ENCODE results near the gene DNMT3L.
"Not testable (repeated sequence)": the region's sequence is repeated elsewhere in the genome, so short reads cannot be mapped to it uniquely, and the experiment has no call there.

DNMT3L gene

DNA sequence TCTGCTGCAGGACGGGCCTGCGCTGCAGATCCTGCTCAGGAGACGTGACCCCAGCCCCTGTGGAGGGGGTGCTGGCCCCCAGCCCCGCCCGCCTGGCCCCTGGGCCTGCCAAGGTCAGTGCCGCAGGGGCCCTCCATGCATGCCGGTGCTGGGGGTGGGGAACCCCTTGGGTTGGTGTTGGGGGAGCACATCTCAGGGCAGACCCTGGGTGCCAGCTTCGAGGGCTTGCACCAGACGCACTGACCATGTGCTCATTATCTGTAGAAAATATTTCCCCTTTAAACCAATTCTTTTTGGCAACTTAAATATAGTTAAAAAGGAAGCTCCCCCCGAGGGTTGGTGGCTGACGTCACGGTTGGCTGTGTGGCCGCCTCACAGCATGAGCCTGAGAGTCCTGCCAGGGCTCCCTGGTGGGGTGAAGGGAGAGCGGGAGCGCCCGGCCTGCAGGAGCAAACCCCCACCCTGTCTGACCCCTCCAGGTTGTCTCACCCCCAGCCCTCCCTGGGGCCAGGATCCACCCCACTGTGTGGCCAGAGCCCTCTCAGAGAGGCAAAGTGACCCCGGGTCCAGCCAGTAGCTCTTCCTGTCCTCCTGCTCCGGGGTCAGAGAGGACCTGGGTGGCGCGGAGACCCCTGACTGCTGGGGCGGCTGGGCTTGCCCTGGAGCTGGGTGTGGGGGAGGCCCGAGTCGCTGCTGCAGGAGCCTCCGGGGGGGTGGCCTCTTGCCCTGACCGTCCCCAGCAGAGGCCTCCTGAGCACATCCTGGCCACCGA, 32.9 kb upstream of the DNMT3L start:
- DNase-seq: no peak

DNA sequence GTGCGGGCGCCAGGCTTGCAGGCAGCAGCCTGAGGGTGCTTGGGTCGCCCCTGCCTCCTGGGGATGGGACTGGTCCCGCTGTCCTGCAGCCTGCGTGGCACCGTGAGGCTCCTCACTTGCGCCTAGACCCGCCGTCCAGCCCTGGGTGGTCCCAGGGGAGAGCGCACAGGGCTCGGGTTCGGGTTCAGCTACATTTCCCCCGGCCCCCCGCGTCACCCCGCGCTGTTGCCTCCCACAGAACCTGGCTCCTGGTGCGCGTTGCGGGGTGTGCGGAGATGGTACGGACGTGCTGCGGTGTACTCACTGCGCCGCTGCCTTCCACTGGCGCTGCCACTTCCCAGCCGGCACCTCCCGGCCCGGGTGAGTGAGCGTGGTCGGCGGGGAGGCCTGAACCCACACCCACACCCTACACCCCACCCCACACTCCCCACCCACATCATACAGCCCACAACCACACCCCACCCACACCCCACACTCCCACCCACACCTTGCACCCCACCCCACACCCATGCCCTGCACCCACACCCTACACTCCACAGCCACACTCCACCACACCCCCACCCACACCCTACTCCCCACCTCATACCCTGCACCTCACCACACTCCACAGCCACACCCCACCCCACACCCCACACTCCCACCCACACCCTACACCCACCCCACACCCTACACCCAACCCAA, 32.0 kb upstream of the DNMT3L start:
- no peak for DNase-seq

DNA sequence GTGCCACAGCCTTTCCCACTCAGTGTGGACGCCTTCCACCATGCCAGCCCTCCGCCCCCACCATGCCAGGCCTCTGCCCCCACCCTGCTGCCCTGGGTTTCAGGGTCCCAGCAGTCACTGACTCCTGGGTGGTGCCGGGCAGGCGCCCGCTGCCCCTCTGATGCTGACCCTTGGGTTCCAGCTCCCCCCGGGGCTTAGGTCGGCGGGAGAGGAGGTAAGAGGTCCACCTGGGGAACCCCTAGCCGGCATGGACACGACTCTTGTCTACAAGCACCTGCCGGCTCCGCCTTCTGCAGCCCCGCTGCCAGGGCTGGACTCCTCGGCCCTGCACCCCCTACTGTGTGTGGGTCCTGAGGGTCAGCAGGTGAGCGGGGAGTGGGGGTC, 31.1 kb upstream of the DNMT3L start:
- no peak for DNase-seq

DNA sequence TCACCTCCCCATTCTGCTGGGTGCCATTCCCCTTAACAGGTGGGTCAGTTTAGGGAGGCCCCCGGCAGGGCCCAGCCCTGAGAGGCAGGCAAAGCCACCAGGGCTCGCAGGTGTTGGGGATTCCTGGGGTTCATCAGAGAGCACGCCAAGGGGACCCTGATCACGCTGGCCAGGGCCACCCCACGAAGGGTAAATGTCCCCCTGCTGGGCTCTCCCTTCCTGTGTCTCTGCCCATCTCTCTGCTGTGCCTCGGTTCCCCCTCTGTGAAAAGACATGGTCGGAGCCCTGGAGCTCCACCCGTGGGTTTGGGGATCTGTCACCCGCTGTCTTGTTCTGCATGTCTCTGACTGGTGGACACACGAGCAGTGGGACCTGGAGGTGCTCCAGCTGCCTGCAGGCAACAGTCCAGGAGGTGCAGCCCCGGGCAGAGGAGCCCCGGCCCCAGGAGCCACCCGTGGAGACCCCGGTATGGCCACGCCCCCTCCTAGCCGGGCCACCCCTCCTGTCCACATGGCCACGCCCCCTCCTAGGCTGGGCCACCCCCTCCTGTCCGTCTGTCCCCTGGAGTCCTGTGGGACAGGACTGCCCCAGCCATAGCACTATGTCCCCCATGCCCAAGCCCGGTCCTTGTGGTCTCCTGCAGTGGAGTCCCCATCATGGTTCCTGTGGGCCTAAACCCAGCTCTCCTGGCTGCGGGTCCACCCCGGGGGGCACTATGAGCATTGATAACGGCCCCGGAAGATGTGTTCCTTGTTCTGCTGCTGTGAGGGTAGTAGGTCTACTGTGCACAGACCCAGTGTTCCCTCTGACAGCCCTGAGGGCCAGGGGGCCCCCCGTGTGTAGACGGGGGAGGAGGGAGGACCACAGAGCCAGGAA, 30.5 kb upstream of the DNMT3L start:
- no peak for DNase-seq

DNA sequence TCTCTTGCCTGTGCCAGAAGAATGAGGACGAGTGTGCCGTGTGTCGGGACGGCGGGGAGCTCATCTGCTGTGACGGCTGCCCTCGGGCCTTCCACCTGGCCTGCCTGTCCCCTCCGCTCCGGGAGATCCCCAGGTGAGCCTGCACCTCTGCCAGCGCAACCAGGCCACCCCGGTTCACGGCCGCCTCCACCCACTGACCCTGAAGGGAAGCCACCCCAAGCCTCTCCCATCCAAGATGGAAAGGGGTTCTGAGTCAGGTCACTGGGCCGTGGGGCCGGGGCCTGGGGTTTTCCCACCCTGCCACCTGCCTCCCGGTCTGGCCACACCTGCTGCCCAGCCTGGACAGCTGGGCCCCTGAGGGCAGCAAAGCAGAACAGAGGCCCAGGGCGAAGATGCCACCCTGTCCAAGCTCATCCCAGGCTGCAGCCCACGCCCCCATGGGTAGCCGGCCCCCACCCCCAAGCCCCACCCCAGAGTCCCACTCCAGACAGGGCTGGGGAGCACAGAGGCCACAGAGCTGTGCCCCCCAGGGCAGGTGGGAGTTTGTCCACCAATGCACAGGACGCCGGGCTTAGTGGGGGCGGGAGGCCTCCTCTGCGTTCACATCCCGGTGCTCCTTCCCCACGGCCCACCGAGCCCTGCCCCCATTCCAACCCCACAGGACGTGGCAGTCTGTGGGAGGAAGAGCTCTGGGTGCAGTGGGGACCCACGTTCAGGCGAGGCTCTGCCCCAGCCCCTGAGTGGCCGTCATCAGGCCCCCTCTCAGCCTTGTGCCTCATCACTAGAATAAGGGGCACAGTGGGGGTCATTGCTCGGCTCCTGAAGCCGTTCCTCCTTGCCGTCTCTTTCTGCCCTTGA, 29.6 kb upstream of the DNMT3L start:
- no peak for DNase-seq

DNA sequence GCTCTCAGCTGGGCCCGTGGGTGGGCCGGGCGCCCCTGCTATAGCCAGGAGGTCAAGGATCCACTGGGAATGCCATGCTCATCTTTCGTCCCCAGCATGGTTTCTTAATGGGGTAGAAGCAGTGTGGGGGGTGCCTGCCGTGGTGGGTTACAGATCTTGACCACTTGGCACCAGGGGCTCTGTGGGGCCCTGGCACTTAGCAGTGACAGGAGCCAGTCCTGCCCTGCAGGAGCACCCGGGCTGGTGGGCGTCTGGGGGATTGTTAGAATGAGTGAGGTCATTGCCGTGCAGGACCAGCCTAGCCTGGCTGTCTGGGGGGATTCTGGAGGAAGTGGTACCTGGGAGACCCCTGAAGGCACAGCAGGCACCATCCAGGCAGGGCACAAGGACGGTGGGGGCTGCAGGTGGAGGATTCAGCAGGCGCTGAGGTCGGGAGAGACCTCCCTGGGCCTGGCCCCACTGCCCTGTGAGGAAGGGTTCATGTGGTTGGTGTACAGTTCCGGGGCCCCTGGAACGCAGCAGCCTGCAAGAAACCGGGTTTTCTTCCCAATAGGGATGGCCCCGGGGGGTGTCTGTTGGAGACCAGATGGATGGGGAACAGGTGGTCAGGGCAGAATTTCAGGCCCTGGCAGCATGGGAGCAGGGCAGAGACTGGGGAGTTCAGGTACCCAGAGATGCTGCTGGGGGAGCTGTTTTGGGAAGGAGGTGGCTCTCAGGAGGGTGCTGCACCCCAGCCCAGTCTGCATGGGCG, 28.8 kb upstream of the DNMT3L start:
- no peak for DNase-seq

DNA sequence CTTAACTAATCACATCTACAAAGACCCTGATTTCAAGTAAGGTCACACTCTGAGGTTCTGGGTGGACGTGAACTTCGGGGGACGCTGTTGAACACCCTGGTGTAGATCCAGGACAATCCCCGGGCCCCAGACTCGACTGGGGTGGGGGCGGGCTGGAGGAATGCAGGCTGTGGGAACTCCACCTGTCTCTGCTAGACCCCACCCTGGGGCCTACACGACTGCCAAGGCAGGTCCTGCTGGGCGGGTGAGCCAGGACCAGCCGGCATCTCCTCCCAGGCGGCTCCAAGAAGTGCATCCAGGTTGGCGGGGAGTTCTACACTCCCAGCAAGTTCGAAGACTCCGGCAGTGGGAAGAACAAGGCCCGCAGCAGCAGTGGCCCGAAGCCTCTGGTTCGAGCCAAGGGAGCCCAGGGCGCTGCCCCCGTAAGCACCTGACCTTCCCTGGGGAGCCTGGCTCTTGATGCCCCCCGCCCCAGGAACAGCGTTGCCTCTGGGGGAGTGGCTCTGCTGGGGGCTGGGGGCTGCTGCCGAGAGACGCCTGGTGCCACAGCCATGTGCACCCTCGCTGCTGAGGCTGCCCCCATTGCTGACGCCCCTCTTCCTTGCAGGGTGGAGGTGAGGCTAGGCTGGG, 27.8 kb upstream of the DNMT3L start:
- DNase-seq: no peak

DNA sequence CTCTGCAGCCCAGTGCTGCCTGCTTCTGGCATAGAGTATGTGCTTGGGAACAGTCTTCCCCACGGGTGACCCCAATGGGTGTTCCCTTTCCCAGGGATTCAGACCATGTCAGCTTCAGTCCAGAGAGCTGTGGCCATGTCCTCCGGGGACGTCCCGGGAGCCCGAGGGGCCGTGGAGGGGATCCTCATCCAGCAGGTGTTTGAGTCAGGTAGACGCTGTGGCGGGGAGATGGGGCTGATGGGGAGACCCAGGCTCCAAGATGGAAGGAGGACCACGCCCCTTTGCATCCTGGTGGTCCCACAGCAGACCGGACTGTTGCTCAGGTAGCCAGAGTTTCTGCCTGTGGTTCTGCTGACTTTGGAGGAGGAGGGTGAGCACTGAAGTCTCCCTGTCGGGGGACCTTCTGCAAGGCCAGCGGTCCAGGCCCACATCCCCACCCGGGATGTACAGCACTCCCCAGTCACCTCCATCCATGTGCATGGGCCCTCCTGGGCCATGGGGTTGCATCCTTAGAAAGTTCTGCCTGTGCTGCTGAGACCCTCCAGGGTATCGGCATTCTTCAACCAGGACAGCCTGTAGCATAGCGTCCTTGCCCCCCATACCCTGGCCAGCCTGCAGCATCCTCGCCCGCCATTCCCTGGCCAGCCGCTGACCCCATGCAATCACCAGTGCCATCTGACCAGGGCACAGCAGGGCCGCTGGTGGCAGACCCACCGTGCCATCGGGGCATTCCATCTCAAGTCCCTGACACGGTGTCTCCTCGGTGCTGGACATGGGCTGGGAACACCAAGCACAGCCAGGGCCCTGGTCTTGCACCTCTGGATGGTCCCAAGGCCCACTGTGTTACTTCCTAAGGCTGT, 26.8 kb upstream of the DNMT3L start:
- no peak for DNase-seq

DNA sequence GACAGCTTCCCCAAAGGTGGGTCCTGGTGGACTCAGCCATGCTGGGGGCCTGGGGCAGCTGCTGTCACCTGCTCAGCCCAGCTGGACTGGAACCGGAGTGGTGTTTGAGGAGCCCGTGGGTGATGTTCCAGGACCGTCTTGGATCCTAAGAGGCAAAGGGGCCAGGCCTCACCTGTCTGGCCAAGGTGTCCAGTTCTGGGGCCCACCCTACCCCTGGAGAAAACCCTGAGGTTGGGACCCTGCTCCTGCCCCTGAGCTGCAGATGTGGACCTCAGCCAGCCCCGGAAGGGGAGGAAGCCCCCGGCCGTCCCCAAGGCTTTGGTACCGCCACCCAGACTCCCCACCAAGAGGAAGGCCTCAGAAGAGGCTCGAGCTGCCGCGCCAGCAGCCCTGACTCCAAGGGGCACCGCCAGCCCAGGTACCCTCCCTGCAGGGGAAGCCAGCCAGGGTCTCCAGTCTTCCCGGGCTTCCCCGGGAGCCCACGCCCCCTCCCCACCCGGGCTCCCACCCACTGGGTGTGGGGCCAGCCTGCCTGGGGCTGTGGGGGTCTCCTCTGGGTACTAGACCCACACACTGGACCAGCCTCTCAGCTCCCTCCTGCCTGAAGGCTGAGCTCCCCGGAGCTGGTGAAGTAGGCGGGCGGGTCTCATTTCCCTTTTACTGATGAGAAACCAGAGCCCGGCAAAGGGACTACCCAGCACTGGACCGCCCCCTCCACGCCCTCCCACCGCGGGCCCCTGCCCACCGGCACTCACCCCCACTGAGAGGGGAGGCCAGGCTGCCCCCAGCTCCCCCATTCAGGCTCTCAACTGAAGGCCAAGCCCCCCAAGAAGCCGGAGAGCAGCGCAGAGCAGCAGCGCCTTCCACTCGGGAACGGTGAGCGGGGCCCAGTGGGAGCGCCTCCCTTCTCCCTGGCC, 25.3 kb upstream of the DNMT3L start:
- no peak for DNase-seq

DNA sequence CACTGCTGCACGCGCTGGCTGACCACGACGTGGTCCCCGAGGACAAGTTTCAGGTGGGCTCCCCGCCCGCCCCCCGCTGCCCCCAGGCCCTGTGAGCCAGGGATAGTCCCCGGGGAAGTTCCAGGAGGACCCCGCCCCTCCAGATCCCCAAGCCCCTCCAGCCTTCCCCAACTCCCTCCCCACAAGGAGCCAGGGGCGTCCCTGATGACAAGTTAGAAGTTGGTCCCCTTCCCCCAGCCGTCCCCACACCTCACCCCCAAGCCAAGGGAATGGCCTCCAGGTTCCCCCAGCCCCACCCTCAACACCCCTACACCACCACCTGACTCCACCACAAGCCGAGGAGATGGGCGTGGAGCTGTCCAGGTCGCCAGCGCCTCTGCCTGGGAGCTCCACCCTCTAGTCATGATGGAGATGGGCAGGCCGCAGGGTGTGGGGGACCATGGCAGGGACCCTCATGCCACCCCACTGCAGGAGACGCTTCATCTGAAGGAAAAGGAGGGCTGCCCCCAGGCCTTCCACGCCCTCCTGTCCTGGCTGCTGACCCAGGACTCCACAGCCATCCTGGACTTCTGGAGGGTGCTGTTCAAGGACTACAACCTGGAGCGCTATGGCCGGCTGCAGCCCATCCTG, 24.5 kb upstream of the DNMT3L start:
- DNase-seq: no peak

DNA sequence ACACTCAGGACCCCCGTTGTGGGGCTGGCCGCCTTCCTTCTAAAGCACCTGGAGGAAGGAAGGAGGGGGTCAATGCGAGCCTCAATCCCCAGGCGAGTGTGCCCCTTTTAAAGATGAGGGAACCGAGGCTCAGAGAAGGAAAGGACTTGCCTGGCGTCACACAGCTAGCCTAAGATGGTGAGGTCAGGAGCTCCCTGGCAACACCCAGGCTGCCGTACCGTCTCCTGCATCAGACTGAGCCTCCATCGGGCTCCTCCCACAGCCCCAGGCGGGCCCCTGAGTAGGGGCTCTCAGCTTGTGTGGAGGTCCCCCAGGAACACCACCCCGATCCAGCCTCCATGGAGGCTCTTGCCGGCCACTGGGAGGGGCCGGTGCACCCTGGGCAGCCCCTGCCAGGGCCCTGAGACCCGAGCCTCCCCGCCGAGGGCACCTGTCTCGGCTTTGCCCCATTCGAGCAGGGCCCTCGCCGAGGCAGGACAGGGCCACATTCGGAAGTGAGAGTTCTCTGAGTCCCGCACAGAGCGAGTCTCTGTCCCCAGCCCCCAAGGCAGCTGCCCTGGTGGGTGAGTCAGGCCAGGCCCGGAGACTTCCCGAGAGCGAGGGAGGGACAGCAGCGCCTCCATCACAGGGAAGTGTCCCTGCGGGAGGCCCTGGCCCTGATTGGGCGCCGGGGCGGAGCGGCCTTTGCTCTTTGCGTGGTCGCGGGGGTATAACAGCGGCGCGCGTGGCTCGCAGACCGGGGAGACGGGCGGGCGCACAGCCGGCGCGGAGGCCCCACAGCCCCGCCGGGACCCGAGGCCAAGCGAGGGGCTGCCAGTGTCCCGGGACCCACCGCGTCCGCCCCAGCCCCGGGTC, 23.7 kb upstream of the DNMT3L start, which contains the start of gene AIRE:
AIRE (plus strand) TSS at position 739 of the 855 bp plus-strand sequence. CDS start 131 bp downstream, outside the sequence.
- no peak for DNase-seq

DNA sequence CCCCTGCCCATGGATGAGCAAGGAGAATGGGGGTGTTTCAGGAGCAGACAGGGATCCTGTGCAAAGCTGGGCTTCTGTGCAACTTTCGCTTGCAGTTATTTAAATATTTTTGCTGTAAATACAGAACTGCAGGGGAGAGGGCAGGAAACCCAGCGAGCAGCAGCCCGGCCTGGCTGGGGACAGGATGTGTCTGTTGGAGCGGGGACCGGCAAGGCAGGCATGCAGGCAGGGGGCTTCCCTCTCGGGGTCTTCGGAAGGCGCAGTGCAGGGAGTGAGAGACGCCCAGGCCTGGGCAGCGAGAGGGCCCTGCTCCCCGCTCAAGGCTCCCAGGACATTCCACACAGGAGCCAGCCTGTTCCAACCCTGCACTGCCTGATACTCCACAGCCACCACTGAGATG, 22.3 kb upstream of the DNMT3L start:
- no peak for DNase-seq

DNA sequence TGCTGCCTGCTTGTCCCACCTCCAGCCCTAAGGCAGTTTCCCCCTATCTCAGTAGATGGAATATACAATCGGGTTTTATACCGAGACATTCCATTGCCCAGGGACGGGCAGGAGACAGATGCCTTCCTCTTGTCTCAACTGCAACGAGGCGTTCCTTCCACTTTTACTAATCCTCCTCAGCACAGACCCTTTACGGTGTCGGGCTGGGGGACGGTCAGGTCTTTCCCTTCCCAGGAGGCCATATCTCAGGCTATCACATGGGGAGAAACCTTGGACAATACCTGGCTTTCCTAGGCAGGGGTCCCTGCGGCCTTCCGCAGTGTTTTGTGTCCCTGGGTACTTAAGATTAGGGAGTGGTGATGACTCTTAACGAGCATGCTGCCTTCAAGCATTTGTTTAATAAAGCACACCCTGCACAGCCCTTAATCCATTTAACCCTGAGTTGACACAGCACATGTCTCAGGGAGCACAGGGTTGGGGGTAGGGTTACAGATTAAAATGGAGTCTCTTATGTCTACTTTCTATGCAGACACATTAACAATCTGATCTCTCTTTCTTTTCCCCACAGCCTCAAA, 21.6 kb upstream of the DNMT3L start:
- DNase-seq: not testable (repeated sequence)

DNA sequence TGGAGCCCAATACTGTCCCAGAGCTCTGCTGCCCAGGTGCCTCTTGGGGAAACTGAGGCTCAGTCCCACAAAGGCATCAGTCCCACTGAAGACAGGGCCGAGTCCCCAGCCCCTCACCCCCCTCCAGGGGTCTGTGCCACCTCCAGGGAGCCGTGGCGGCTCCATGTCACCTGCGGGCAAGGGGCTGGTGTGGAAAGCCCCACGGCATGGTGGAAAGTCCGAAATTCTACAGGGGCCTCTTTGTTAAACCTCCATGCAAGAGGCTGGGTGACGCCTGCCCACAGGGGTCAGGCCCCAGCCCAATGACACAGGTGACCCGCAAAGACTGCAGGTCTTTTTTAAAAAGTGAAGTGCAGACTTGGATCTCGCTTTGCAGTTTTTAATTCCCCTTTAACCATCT, 20.7 kb upstream of the DNMT3L start:
- DNase-seq: no peak

DNA sequence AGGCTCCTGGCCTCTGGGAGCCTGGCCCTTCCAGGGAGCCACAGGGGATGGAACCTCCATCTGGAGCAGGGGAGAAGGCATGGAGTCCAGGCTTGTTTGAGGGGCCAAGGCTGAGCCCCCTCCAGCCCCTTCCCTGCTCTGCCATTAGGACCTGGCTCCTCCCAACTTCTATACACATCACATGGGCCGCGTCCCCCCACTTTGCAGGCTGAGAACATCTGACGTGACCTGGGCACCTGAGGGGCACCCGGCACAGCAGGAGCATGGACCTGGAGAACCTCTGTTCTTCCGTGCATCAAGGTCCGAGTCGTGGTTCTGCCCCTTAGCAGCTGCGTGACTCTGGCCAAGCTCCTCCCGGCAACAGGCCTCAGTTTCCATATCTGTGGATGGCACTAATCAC, 20.1 kb upstream of the DNMT3L start:
- no peak for DNase-seq

DNA sequence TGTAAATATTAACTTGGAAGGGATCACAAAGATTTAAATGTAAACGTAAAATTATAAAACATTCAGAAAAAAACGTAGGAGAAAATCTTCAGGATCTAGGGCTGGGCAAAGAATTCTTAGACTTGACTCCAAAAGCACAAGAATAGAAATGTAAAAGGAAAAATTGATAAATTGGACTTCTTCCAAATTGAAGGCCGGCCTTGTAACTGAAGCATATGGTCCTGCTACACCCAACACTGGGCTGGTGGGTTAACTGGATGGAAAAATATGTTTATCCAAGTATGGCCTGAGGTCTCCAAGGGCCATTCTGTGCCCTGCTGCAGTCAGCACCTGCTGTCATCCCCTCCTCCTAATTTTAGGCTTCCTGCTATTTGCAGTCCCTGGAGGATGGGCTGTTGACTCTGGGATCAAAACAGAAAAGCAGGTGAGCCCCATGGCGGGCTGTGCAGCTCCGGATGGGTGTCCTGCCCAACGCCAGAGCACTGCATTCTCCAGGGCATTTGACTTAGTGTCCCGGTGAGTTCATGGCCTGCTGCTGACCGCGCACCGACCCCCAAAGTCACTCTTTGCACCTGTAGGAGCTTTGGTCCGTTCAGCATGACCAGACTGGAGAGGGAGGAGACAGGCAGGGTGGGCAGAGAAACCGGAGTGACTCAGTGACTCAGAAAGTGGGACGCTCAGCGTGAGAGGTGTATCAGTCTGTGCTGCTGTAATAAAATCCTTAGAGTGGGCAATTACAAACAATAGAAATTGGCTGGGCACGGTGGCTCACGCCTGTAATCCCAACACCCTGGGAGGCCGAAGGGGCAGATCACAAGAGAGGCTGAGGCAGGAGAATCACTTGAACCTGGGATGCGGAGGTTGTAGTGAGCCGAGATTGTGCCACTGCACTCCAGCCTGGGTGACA, 17.9 kb upstream of the DNMT3L start:
- DNase-seq: no peak
